Stimulated activated CD4-positive, alpha-beta T cell treated with anti-CD3 and anti-CD28 coated beads, Interleukin-2, amount 100 ng/mL, for 4 hours (primary cell): ENCODE measurements around the gene ZMAT5.

Source experiments
- DNase-seq: peaks from one replicate; pipeline ENCODE4 v3.0.0-alpha.2; 2020; ENCODE audit warnings: low read depth

ZMAT5 gene, protein sequence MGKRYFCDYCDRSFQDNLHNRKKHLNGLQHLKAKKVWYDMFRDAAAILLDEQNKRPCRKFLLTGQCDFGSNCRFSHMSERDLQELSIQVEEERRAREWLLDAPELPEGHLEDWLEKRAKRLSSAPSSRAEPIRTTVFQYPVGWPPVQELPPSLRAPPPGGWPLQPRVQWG

DNA sequence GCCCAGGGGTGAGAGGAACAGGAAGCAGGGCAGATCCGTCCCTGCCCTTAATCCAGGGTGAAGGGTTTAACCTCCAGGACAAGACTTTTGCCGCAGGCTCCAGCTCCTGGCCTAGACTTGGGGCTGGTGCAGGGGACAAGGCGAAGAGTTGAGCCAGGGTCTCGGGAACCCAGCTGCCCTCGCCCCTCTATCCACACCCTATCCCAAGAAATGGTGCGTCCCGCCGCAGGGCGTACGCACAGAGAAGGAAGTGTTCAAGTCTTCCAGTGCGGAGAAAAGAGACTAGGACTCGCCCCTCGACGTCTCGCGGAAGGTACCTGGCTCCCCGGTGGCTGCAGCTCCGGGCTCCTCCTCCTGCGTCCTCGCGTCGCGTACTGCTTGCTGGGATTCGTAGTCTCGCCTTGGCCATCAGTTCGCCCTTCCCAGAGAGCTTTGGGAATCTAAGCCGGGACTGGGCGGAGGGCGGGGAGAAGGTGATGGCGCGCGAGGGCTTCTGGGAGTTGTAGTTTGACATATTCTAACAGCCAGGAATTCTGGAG lies at the start of gene ZMAT5:
Gene ZMAT5, minus strand, starts transcription at position 376 of the 539 bp plus-strand sequence. CDS start 18,463 bp downstream, outside the sequence.
- DNase-seq: peak; percentile 84

DNA sequence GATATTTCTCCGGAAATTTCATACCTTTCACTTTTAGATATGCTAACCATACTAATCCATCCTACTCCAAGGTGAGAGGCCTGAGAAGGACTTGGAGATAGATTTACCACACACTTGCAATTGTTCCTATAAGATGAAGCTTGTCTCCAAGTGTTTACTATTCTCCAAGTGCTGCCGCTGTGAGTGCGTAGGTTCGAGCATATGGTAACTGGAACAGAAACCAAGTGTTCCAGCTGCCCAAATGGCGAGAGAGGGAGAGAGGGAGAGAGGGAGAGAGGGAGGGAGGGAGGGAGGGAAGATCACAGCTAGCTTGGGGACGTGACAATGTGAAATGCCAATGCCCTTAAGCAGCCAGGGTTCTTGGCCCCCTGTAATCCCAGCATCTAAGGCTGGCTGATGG lies 49.7 kb upstream of the ZMAT5 start:
- DNase-seq: no peak

DNA sequence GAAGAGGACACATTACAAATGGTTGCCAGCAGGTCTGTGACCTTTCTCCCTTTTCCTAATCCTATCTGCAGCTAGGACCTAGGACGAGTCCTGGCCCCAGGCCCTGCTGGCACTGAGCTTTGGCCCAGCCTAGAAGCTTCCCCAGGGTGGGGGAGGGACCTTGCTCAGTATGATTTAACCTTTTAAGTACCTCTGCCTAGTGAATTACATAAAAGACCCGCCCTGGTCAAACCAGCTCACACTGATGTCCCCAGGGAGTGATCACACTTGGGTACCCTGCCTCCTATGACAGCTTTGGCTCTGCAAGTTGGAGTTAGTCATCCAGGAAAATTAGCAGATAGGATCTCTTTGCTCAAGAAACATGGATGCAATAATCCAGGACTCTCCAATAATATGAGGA lies 49.3 kb upstream of the ZMAT5 start:
- no peak for DNase-seq

DNA sequence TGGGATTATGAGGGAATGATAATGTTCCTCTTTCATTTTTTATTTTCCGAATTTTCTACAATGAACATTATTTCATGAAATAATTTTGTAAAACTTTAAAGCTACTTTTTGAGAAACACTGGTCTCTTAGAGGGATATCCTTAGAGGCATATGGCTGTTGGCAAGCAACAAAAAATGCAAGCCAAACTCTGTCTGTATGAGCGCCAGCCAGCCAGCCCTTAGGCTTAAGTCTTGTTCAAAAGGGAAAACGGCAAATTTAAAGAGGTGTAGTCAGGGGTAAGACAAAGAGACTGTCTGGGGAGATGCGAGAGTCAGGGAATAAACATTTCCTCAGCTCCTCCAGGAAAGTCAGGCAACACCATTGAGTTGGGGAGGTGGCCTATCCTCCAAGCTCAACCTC lies 48.8 kb upstream of the ZMAT5 start:
- DNase-seq: no peak

DNA sequence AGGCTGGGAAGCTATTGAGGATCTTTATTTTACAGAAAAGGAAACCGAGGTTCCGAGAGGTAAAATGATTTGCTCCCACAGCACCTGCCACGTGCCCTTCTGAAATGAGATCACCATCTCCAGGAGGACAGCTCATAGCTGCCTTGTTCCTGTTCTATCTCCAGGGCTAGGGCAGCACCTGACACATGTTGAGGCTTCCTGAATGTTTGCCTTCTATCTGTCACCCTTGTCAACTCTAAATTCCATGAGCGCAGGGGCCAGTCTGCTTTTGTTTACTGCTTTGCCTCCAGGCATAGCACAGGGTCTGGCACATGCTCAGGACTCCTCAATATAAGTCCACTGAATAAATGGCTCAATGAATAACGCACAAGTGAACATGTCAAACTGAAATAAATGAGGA lies 47.2 kb upstream of the ZMAT5 start:
- no peak for DNase-seq

DNA sequence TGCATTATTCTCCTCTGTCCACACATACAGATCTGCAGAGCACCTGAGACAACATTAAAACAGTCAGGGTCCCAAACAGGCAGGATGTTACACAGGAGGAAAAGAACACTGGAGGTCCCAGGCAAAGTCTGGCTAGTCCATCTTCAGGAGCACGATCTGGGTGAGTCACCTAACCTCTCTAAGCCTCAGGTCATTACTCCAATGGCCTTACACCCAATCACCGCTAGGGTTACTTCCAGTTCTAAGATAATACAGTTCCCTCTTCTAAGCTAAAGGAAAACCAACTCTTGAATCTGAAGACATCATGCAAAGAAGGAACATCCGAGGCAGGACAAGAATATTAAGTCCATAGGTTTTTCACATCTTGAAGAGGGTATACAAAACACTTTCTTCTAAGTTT lies 46.8 kb upstream of the ZMAT5 start:
- DNase-seq: no peak

DNA sequence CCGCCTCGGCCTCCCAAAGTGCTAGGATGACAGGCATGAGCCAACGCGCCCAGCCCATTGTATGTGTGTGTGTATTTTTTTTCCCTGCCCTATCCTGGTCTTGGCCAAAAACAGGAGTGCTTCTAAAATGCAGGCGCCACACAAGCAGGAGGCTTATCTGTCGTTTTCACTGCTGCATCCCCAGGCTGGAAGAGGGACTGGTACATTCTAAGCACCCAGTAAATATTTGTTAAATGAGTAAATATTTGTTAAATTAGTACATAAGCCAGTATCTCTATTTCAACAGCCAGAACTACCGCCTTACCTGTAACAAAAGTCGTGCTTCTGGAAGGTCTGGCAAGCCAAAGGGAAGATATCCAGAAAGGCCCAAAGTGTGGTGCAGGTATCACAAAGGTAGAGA lies 46.3 kb upstream of the ZMAT5 start:
- no peak for DNase-seq

DNA sequence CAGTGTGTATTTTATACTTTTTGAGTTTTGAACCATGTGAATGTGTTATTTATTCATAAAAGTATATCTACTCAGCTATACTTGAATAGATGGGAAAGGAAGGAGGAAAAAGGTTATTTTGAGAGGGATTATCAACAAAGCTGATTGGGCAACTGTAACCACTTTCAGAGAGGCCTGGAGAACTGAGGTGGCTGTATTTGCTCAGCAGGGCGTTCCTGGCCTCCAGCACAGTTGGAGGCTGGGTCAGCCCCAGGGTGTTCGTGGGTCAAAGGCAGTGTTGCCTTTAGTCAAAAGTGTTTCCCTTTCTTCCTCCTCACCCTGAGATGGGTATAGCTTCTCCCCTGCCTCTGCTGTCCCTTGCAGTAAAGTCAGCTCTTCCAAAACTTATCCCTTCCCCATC lies 44.6 kb upstream of the ZMAT5 start:
- DNase-seq: no peak

DNA sequence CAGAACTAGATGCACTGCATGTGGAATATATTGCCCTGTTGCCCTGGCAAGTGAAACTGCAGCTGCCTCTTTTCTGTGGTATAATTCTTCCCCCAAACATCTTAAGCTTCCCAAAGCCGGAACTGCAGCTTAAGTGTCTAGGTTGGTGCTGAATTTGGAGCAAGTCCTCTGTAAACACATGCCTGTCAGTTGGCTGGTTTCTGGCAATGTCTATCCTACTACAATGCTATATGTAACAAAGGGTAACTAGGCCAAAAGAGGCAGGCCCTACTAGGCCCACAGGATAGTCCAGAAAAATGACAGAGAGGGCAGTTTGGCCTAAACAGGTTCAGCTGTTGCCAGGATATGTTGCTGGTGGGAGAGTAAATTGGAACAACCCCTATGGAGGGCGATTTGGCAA lies 43.4 kb upstream of the ZMAT5 start:
- DNase-seq: no peak

DNA sequence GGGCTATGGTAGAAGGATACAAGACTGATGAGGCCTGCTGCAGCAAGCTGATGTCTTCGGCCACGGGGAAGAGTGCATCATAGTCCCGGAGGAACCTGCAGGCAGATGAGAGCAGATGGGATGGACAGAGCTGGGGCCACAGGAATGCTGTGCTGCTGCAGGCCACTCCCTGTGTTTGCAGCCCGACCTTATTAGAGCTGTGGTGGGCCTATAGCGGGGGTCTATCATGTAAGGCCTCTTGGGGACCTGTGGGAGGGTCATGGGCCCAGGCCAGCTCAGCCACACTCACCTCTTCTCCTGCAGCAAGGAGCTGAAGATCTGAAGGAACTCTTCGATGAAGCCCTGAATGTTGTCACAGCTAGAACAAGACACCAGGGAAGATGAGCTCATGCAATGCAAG lies 39.4 kb upstream of the ZMAT5 start:
- no peak for DNase-seq

DNA sequence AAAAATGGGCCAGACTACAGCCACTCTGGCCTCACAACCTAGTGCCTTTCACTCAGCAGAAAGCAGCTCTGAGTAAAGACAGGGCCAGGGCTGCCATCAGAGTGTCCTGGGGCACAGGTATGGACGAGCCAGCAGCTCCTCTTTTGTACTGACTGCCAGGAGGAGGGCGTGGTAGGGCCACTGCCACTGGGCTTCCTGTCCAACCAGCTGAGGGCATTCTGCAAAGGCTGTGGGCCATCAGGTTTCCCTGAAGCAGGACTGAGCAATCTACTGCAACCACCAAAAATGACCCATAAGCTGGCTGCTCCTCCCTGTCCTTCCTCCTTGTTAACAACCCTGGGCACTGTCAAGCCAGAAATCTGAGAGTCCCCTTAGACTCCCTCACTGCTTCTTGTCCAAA lies 38.2 kb upstream of the ZMAT5 start:
- no peak for DNase-seq

DNA sequence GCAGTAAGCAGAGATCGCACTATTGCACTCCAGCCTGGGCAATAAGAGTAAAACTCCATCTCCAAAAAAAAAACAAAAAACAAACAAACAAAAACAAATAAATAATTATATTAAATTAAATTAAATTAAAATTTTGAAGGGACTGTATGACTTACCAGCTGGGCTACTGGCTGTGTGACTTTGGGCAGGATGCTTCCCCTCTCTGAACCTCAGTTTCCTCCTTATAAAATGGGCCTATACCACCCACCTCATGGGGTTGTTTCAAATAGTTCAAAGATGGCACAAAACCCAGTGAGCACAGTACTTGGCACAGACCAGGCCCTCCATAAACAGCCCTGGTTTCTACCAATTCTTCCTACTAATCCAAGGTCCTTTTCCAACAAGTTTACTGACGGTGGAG lies 36.4 kb upstream of the ZMAT5 start:
- no peak for DNase-seq

DNA sequence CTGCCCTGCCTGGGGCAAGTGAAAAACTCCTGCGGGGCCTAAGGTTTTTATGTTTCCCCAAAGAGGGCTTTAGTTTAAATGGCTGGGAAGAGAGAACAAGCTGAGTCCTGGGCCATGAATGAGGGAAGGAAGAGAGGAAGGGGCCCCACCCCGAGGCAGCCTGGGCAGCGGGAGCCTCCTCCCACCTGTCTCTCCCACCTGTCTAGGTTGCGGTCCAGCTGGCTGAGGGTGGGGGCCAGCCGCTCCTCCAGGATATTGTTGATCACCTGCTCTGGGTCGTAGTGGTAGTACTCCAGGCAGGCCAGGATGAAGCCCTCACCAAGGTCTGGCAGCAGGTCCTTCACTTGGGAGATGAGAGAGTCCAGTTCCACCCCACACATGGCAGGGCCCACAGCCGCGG lies 35.0 kb upstream of the ZMAT5 start:
- no peak for DNase-seq

DNA sequence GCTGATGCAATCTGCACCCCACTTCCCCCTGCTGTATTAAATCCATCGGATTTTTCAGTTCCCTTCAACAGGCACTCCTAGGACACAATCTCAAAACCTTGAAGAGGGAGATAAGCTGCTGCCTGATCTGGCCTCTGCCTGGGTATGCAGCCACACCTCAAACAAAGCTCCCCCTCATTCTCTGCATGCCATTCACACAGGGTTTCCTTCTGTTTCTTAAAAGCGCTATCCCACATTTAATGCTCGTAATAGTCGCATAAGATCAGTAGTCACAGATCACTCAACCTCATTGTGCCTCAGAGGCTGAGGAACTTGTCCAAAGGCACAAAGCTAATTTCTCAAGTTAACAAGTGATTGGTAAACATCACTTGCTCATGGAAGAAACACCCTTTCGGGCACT lies 34.3 kb upstream of the ZMAT5 start:
- DNase-seq: no peak

DNA sequence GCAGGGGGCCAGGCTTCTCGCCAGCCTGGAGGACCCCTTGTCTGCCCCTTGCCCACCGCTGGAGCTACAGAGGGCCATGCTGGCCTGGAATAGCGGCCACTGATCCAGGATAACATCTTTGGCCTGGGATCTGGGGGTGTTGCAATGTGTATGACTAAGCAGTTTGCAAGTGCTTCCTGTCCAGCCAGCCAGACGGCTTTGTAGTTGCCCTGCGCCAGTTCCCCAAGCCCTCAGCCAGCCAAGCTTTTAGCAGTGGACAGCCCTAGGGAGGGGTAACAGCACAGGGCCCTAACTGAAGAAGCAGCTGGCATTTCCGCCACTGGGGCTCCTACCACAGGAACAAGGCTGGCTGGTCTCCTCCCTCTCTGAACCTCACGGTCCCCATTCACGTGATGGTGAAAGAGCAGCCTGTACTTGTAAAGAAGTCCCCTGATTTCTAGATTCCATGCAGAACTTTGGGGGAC lies 32.4 kb upstream of the ZMAT5 start:
- no peak for DNase-seq

DNA sequence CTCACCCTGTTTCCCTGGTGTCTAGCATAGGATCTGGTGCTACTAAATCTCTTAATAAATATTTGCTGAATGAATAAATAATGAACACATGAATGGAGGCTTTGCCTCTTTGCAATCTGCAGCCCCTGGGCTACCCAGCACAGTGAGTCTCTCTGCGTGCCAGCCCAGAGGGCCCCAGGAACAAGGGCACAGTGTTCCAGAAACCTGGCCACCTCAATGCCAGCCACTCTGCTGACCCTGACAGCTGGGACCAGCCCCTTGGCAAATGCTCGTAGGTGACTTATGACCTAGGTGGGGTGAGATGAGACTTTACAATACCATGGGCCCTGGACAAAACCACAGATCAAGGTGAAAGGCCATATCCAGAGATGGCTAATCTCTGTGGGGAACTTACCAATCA lies 32.0 kb upstream of the ZMAT5 start:
- no peak for DNase-seq

DNA sequence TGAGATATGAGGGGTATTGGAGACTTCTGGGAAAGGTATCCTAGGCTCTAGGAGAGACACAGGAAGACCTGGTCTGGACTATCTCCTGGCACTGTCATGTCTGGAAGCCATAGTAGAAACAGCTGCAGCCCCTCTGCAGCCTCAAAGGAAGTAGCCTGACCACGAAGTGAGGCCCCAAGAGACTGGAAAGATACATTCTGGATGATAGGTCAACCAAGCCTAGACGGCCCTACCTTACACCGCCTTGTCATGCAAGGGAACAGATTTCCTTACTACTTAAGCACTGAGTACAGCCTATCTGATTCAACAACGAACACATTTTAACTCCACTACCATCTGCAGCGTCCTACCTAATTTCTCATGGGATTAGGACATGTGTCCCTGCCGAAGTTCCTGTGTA lies 31.5 kb upstream of the ZMAT5 start:
- DNase-seq: no peak

DNA sequence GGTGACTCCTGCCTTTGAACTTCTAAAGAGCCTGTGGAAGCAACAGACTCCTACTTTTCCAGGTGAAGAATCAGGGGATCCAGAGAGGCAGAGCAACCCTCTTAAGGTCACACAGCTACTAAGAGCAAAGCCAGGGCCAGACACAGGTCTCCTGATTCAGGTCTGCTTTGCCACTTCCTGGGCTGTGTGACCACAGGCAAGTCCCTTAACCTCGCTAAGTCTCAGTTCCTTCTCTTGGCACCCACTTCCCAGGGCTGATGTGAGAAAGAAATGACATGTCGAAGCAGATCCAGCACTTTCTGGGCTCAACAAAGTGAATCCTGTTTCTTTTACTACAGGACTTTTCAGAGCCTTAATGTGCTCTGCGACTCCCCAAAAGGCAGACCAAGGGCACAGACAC lies 30.5 kb upstream of the ZMAT5 start:
- no peak for DNase-seq

DNA sequence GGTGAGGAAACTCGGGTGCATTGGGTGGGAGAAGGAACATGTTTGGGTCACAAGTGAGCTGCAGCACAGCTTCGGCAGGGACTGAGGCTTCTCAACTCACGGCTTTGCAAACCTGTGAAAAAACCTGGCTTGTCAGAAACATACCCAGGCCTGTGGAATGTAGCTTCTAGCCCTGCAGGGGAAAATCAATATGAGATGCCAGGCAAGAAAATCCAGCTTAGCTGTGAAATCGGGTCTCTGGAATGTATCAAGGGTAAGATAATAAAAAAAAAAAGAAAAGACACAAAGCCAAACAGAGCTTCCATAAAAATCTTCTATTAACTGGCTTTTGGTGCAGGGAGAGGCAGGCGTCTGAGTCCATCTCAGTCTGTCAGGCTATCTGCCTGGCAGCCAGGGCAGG lies 28.9 kb upstream of the ZMAT5 start:
- no peak for DNase-seq

DNA sequence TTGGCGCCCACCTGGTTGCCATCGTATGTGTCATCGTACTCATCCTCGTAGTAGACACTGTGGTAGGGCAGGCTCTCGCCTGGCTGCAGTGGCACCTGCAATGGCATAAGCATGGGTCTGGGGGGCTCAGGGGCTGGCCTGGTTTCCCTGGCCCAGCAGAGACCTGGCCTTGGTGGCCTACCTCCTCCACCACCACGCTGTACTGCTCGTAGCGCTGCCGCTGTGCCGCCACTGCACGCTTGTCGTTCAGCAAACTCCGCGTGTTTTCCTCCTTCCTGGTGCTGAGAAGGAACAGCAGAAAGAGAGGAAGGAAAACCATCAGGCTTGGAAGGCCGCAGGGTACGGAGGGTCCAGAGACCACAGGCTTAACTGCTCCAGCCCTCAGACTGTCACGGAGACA lies 26.6 kb upstream of the ZMAT5 start:
- no peak for DNase-seq

DNA sequence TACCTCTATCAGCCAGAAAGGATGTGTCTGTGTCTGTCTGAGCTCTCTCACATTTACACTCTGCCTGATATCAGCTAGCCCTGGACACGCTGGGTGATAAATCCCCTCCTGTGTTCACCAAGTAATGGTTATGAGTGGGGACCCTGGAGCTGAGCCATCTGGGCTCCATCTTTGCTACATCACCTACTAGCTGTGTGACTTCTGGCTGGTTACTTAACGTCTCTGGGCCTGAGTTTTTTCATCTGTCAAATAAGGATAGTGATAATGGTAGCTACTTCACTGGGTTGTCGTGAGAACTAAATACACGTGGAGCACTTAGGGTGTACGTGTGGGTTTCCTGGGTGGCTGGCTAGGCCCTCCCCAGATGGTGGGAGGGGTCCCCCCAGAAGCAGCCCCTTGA lies 23.3 kb upstream of the ZMAT5 start:
- DNase-seq: no peak

DNA sequence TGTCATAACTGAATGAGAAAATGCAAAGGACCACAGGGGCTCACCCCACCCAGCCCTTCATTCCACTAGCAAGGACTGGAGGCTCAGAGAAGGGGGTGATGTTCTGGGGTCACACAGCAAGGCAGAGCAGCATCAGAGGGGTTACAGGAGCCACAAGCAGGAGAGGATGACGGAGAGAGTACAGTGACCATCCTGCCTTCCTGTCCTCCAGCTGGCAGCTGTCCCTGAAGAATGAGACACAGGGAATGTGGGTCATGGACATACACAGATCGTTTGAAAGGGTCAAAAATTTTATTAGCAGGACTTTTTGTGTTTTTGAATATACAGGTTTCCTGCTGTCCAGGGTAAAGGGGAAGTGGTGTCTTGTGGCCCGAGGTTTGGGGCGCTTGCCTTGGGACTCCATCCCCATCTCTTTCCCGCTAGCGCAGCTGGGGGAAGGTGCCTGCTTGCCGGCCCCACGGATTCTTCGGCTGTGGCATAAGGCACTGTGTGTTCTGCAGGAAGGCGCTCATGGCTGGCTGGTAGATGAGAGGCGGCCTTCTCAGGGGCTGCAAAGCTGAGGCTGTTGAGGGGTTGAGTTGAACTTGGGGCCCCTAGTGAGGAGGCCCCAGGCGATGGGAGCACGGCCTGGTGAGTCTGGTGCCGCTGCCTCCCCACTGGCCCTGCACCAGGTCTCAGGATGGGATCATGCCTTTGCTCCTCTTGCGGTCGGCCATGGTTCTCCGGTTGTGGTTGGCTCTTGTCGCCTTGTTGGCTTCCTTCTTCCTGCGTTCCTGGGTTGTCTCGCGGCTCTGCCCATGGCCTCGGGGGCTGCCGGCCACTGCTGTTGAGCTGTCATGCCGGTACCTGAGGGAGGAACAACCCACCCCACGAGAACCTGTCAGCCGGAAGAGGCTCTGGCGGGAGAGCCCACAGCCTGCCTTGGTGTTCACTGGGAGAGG lies 21.8 kb upstream of the ZMAT5 start:
- DNase-seq: no peak

DNA sequence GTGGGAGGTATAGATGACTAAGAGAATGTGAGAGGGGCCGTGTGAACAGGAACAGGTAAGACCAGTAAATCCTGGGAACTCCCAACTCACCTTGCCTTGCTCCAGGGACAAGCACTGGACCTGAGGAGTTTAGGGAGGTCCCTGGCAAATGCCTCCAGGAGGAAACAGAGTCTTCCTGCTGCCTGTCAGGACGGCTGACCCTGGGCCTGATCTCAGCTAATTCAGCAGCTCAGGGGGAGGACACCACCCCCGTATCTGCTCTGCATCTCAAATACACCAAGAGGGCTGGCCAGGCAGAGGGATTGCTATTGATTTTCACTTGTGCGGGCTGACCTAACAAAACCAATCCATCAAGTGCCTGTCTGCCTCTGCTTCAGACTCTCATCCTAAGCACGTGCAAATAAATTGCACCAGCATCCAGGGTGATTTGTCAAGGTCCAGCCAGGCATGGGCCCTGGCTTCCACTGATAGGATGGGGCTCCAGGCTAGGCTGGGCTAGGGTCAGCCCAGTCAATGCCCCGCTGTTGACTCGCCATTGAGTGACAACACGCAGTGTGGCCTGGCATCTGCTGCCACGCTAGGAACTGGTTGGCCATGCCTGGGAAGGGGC lies 20.7 kb upstream of the ZMAT5 start:
- DNase-seq: no peak
